Measurements from ENCODE around the gene TIMM22.
A peak's percentile ranks its signal among the peaks of the same experiment; 100 is the strongest.
"Not testable (repeated sequence)": the region's sequence is repeated elsewhere in the genome, so short reads cannot be mapped to it uniquely, and the experiment has no call there.

Gene TIMM22

DNA sequence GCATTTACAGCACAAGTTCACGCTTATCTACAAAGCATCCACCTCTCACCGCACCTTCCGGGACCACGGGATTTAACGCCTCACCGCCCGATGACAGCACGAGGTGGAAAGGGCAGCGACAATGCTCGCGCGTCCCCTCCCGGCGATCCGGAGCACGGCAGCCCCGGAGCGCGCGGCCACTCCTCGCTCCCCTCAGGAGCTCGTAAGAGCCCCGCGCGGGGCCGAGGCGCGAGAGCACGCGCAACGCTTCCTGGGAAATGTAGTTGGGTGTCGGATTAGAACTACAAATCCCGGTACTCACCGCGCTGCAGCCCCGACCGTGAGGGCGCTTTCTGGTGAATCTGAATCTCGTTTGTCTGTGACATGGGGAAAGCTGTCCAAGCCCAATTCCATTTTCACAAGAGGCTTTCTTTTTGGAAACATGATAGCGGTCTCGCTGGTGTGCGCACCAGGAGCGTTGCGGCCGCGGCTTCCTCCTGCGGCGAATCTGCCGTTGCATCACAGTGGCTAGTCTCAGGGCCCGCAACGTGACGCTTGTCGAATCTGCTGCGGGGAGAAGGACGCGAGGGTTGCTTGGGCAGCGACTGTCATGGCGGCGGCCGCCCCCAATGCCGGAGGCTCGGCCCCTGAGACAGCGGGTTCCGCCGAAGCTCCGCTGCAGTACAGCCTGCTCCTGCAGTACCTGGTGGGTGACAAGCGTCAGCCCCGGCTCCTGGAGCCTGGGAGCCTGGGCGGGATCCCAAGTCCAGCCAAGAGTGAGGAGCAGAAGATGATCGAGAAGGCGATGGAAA, at the start of gene TIMM22:
Gene TIMM22 (plus strand): TSS at position 576 of the 791 bp plus-strand sequence. CDS start 14 bp downstream, at position 590.
- peak; percentile 99 for DNase-seq

DNA sequence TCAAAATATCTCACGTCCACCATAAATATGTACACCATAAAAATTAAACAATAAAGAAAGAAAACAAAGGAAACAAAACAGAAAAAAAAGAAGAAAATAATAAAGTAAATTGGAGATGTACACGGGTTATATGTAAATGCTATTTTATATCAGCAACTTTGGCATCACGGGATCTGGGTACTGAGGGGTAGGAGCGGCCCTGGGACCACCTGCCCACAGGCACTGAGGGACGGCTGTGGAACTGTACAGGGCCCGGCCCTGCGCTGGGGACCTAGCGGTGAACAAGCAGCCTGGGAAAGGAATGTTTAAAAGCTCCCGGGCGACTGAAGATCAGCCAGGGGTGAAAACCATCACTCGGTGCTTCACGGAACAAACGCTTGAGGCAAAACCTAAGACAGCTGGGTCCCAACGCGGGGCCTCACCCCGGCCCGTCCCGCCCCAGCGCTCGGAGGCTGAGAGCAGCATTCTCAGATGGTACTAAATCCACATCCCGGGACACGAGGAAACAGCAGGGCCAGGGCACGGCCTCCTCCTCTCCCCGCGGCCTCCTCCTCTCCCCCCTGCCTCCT, 48.6 kb upstream of the TIMM22 start:
- DNase-seq: peak; percentile 86

DNA sequence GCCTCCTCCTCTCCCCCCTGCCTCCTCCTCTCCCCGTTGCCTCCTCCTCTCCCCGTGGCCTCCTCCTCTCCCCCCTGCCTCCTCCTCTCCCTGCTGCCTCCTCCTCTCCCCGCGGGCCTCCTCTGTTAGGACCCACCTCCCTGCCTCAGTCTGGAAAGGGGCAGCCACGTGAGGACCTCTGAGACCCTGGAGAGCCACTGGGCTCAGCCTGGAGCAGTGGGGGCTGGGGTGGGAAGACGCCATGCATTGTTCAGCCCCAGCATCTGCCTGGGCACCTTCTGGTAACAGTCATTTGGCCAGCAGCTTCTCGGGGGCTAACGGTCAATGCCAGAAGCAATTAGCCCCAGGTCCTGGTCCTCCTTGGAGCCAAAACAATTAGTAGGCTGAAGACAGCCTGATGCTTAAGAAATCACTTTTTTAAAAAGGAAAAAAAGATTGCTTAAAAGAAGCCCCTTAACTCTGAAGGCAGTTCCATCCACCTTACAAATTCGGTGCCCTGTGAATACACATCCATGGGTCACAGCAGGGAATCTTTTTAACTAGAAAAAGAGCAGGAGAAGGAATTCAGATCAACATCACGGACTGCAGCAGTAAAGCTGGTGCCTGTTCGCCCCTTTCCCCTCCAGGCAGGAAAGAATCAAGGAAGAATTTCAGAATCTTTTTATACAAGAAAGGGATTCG, 47.2 kb upstream of the TIMM22 start:
- DNase-seq: peak; percentile 92

DNA sequence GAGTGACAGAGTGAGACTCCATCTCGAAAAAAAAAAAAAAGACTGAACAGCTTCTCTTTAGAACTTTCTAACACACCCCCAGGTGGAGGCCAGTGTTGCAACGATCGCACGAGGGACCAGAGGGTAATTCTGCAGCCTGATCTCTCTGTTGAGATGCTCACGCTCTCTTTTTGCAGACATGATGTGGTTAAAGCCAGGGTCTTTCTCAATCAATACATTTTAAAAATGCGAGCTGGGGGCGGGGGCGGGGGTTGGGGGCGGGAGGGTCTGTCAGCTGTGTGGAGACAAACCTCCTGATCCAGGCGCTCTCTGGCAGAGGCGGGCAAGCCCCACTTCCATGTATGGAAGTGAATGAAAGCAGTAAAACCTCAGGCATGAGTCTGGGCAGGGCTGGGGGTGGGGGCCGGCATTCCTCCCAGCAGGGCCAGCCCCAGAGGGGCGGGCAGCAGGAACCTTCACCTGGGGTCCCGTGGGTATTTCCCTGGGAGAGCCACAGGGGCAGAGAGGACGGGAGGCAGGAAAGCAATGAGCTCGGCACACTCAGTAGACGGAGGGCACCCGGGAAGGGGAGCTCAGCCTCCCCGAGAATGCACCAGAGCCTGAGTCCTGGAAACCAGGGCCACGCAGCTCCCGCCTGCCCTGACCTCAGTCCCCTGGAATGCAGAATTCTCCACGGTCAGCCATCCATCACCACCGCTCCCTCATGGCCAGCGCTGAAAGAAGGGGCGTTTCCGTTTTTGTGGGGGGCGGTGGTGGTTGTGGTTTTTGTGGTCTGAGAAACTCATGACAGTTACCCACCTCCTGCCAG, 45.4 kb upstream of the TIMM22 start:
- peak; percentile 86 for DNase-seq

DNA sequence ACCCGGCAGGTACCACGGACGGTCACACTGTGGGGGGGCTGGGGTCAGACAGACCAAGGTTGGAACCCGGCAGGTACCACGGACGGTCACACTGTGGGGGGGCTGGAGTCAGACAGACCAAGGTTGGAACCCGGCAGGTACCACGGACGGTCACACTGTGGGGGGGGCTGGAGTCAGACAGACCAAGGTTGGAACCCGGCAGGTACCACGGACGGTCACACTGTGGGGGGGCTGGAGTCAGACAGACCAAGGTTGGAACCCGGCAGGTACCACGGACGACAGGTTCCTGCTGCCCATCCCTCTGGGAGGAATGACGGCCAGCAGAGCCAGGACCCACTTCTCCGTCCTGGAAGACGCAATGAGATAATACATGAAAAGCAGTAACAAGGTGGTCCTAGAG, 44.3 kb upstream of the TIMM22 start:
- not testable (repeated sequence) for DNase-seq

DNA sequence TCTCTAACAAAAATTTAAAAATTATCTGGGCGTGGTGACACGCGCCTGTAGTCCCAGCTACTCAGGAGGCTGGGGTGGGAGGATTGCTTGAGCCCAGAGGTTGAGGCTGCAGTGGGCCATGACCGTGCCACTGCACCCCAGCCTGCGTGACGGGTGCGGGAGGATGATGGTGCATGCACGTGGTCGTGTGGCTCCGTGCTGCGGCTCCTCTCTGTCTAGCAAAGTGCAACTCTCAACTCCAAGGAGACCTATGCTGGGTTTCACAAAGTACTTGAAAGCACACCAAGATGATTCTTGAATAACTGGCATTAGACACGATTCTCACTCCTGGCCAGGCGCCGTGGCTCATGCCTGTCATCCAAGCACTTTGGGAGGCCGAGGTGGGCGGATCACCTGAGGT, 43.2 kb upstream of the TIMM22 start:
- no peak for DNase-seq

DNA sequence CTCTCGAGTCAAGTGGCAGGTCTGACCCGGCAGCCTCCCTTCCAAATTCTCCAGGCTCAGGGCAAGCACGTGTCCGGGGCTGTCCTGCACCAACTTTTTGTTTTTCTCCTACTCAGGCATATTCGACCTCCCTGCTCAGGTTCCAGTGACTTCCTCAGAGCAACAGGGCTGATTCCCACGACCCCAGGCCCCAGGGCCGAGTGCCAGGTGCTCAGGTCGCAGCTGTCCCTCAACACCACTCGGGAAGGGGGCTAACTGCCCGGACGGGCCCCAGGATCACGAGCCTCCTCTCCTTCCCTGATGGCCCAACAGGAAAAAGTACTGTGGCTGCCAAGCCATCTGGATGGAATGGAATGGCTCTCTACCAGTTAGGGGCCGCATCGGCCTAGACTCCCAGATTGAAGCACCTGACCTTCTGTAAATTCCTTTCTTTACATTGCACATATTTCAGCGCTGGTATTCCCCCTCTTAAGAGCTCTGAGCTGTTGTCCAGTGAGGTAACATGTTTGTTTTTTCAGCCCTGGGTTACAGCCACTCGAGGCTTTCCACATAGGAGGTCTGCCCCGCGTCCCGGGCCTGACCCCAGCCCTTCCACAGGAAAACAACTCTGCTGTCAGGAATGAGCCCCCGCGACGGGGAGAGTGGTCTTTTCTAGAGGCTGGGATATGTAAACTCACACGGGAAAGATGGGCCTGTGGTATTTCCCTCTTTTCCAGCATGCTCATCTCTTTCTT, 42.3 kb upstream of the TIMM22 start:
- peak; percentile 58 for DNase-seq

DNA sequence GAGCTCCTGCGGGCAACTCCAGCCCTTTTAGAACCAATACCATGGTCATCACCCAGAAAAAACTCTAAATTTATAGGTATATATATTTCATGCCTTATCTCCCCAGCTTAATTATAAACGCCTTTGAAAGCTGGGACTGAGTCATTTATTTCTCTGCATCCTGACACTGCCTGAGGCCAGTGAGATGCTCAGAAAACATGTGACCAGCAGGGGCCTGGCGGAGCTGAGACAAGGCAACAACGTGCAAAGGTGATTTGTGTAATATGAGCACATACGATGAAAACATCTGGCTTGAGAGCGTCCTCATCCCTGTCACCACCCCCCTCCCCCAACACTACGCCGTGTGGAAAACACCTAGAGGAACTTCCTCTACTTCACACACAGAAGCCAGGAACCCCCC, 40.0 kb upstream of the TIMM22 start:
- no peak for DNase-seq

DNA sequence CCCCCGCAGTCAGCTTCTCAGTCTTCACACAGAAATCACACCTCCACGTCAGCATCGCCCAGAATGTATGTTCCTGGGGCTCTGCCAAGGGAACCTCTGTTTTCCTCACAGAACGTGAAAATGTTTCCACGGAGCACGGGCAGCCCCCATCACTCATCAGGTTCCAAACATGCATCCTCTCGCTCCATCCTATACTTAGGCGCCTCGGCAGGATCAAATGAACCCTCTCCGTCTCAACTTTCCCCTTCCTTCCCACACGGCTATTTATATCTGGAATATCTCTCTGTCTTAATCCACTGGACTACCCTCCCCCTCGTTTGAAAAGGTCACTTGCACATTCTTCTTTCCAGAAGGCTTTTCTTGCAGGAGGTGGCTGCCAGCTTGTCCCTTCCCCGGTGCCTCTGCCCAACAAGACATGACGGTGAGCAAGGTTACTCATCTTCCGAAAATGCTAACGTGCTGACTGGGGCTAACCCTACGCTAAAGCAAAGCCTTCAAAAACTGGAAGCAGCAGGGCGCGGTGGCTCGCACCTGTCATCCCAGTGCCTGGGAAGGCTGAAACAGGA, 39.0 kb upstream of the TIMM22 start:
- DNase-seq: no peak

DNA sequence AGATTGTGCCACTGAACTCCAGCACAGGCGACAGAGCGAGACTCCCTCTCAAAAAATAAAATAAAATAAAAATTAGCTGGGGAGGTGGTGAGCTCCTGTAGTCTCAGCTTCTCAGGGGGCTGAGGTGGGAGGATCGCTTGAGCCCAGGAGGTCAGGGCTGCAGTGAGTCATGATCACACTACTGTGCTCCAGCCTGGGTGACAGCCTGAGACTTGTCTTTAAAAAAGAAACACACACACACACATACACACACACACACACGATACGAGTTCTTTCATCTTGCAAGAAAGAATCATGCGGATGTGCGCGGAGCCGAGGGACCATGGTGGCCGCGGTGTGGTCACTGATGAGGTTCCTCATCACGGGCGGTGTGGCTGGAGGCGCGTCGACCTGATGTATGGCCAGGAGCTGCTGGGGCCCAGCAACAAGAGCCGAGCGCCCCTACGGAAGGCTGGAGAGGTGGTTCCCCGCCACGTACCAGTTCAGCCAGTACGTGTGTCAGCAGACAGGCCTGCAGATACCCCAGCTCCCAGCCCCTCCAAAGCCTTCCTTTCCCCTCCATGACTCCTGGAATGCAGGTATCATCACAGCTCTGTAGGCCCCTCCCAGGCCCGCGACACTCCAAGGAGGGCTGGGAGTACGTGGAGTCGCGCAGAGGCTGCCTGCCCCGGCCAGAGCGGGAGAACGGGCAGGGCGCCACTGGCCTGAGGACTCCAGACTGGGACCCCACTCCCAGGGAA, 38.0 kb upstream of the TIMM22 start:
- no peak for DNase-seq

DNA sequence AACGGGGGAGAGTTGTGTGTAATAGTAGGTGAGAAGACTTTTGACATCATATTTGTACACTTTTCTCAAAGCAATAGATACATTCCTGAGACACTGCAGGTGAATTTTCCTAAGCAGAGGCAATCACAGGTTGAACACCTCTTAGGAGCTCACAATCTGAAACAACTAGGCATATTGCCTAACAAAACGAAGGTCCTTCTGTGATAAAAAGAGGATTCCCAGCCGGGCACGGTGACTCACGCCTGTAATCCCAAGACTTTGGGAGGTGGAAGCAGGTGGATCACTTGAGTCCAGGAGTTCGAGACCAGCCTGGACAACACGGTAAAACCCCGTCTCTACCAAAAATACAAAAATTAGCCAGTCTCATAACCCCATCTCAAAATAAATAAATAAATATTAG, 34.8 kb upstream of the TIMM22 start:
- no peak for DNase-seq

DNA sequence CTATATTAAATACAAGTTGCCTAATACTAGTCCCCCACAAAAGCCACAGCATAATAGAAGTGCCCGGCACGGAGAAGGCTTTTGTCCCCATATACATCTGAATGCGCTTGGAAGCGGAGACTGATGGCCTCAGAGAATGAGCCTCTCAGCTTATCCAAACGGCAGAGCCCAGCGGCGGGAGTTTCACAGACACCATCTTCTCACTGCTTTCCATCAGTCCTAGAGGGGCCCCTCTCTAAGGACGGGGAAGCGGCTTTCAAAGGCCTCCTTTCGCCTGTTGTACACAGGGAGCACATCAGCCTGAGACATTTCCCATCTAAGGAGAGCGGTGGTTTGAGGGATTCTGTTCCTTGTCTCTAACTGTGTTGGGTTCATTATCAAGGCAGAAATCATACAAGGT, 34.3 kb upstream of the TIMM22 start:
- DNase-seq: peak; percentile 76

DNA sequence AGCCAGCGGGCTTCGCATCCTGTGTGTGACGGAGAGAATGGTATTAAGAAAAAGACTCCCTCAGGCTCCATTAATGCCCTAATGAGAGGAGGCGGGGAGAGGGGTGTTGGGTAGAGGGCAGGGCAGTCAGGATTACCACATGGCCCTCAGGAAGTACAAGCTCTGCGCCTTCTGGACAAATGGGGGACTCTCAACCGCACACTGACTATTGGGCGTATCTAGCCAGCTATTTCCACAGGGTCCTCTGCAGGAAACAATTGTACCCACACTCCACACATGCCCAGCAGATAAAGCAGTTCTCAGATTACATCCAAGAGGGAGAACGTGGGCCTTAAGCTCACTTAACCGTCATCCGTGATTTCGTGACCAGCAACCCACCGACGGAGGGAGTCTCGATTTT, 32.1 kb upstream of the TIMM22 start:
- DNase-seq: peak; percentile 76

DNA sequence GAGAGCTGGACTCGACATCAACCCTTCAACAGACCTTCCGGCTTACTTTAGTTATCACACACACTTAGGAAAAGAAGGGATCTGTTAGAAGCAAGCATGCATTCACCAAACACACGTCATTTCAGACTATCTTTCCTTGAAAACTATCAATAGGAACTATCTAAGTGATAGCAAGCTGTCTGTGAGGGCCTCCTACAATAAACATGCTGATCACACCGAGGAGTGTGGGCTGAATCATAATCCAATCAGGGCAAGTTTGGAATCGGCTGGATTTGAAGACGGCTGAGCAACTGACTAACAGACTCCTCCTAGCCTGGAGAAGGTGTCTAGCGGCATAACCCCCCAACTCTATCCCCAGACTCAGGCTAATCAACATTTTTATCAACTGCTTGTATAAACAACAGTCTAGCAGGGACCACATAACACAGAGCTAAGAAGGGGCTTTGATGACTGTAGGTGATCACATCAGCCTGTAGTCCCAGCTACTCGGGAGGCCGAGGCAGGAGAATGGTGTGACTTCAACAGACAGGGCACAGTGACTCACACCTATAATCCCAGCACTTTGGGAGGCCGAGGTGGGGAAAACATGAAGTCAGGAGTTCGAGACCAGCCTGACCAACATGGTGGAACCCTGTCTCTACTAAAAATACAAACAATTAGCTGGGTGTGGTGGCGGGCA, 31.5 kb upstream of the TIMM22 start:
- no peak for DNase-seq

DNA sequence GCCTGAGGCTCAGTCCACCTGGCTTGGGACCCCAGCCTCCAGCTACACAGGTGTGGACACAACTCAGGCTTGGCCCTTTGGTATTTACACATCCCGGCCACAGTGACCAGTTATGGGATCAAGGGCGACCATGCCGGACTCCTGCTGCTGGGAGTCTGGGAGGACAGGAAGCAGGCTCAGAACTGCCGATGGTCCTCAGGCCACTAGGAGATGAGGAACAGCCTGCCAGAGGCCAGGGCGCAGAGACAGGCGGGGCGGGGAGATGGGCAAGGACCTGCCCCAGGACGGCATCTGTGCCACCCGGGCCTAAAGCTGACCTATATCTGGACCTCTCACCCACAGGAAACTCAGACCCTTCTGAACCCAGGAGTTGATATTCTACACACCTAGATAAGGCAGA, 29.8 kb upstream of the TIMM22 start:
- DNase-seq: no peak

DNA sequence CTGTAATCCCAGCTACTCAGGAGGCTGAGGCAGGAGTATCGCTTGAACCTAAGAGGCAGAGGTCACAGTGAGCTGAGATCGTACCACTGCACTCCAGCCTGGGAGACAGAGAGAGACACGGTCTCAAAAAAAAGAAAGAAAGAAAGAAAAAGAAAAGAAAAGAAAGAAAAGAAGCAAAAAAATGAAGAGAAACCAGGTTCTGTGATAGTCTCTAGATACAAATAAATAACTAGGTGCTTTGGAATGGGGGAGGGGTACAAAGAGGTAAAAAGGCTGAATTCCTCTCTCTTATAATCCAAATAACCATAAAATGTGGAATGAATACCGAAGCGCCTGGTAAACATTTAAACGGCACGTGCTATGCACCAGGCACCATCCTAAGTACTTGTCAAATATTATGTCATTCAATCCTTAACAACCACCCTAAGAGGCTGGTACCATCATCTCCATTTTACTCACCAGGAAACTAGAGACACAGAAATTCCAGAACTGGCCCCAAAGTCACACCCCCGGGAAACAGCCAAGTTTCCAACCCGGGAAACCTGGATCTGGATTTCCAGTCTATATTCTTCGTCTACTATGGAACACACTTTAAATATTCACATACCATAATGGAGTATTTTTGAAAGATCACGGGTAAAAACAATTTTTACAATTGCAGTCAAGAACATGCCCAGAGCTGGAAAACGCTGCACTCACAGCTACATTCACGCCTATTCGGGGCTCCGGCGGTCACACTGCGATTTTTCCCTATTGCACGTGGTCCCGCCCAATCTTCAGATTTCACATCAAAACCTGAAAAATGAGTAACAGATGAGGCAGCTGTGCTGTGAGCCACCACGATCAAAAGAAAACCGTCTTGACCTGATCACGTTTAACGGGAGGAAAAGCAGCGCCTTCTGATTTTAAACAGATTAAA, 27.9 kb upstream of the TIMM22 start:
- peak; percentile 70 for DNase-seq

DNA sequence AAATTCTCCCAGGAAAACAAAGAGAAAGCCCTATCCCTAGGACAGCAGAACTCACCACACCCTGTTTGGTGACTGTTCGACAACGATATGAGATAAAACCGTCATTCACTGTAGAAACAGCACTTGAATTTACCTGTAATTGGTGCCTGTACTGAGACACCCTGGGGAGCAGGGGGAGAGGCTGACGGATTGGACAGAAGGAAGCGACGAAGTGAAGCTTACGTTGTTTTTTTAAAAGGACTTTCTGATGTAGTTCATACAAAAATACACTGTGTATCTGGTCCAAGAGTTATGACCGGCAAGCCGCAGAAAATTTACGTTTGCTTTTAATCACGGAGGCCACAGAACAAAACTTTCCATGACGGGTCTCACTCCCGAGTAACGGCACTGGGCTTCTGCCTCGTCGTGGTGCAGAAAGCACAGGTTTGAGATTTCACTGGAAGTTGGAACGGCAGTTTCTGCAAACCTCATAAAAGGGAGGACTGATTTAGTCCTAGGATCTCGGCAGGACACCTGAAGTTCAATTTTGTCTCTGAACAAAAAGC, 27.0 kb upstream of the TIMM22 start:
- DNase-seq: peak; percentile 63

DNA sequence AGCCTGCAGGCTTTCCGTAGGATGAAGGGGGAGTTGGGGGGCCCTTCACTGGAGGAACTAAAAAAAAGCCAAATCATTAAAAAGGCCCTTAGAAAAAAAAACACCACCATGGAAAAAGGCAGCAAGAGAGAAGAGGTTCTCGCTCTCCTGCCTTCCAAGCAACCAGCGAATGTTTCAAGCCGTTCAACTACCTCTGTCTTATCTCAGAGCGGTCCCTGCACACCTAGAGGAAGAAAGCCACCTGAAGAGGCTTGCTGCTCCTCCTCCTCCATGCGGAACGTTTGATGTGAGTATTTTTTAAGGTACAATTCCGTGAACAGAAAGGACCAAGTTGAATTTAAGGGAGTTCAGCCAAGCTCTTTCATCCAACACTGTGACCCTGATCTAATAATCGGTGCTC, 26.6 kb upstream of the TIMM22 start:
- no peak for DNase-seq

DNA sequence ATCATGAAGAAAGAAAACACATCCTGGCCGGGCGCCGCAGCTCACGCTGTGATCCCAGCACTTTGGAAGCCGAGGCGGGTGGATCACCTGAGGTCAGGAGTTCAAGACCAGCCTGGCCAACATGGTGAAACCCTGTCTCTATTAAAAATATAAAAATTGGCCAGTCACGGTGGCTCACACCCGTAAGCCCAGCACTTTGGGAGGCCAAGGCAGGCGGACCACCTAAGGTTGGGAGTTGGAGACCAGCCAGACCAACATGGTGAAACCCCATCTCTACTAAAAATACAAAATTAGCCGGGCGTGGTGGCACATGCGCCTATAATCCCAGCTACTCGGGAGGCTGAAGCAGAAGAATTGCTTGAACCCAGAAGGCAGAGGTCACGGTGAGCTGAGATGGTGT, 25.1 kb upstream of the TIMM22 start:
- DNase-seq: not testable (repeated sequence)
